K562 (cell line): ENCODE data around the gene DMXL1. TPM values are rescaled to one million over a fixed set of nuclear protein-coding genes. Genes with fewer than 3 reads are reported as not detected.
A peak's percentile ranks its signal among the peaks of the same experiment; 100 is the strongest.

ENCODE experiments used
- CAMTA2 ChIP-seq: fragments of 250-450 bp; sonication (Bioruptor Pico); conservative IDR thresholded peaks from 2 replicates; pipeline ENCODE4 v1.5.1; 2022
- CREB3L1 ChIP-seq: fragments of 450-650 bp; IDR thresholded peaks from 2 replicates; pipeline ENCODE4 v1.6.1; 2014; ENCODE audit warnings: low read depth, mild to moderate bottlenecking, moderate library complexity, borderline replicate concordance
- EP400 ChIP-seq: fragments of 450-650 bp; IDR thresholded peaks from 2 replicates; pipeline ENCODE4 v1.6.1; 2017; ENCODE audit warnings: antibody characterized with exemption, mild to moderate bottlenecking, moderate library complexity
- MGA ChIP-seq: fragments of 450-650 bp; IDR thresholded peaks from 2 replicates; pipeline ENCODE4 v1.6.1; 2016; ENCODE audit warnings: mild to moderate bottlenecking, moderate library complexity
- POLR2A ChIP-seq: fragments of 450-650 bp; conservative IDR thresholded peaks from 2 replicates; pipeline ENCODE4 v1.6.1; 2016
- PRDM10 ChIP-seq: fragments of 450-650 bp; IDR thresholded peaks from 2 replicates; pipeline ENCODE4 v1.6.1; 2018; ENCODE audit not compliant: partially characterized antibody
- SIX5 ChIP-seq, 2 experiments: IDR thresholded peaks; 2 replicates each; pipeline ENCODE4 v1.6.1; 2011; ENCODE audit warnings: low read length in 2 of 2, borderline replicate concordance in 1 of 2, low read depth in 1 of 2, mild to moderate bottlenecking in 1 of 2, moderate library complexity in 1 of 2; ENCODE audit not compliant: insufficient read depth in 1 of 2
- SMARCC2 ChIP-seq: fragments of 450-650 bp; IDR thresholded peaks from 2 replicates; pipeline ENCODE4 v1.6.1; 2017; ENCODE audit warnings: antibody characterized with exemption, moderate library complexity, mild to moderate bottlenecking, low read depth
- polyA plus RNA-seq, 8 experiments: library from polyadenylated mRNA; depleted of rRNA in 4 of 8; stranded (reverse) in 5 of 8; unstranded in 3 of 8; fragments of >200 nt; fragmentation: Nextera tagmentation in 2 of 8; fragmentation: Illumina TruSeq in 1 of 8; extraction: Ambion mirVana in 2 of 8; extraction: Trizol in 1 of 8; gene quantifications; 2 replicates each; pipeline versions ENCODE4 v1.2.1 to v1.2.3, GENCODE V29; 2011 to 2014; ENCODE audit warnings: inconsistent platforms in 1 of 8, missing spikeins in 1 of 8
- total RNA-seq, 7 experiments: library from RNA; depleted of rRNA in 6 of 7; stranded (reverse); fragments of >200 nt in 6 of 7; fragmentation: Illumina TruSeq in 2 of 7; extraction: Trizol in 2 of 7; gene quantifications; 2 replicates each; pipeline versions ENCODE4 v1.2.1 to v1.2.3, GENCODE V29; 2011 to 2021; ENCODE audit warnings: low replicate concordance in 1 of 7

The DMXL1 gene
- total and polyA plus RNA-seq, 9 of the 15 experiments (the other 6 are each of a cell fraction or from before 2014, with no cell fraction given): 8.3 to 40.3 (median 30.6) TPM

- peak; percentile 61; the same call in 1 of the 2 replicates for TF ChIP-seq MGA
- TF ChIP-seq EP400: peak; percentile 82
- peak; percentile 86 for TF ChIP-seq POLR2A
- no peak for TF ChIP-seq CAMTA2 (CRISPR knock-in tag)
- peak; percentile 71 for TF ChIP-seq PRDM10
- TF ChIP-seq SMARCC2: no peak; the same call in 1 of the 2 replicates
- TF ChIP-seq CREB3L1: no peak
- TF ChIP-seq SIX5 (IDR thresholded peaks at IDR 0.05; ENCODE audit: borderline replicate concordance in 1 of 2, insufficient read depth in 1 of 2, low read depth in 1 of 2, low read length in 2 of 2): peak; percentile 47 to 51; a peak in 3 of 4 replicates
These were observed 384 bp upstream of the DMXL1 start (continued) for GRCh38 chr5:119070578-119070827.
